Germinal center (tissue), 1 donor: Measurements from ENCODE around the gene ASPM.
"Not testable (repeated sequence)": the region's sequence is repeated elsewhere in the genome, so short reads cannot be mapped to it uniquely, and the experiment has no call there.

Experiments used
- DNase-seq: peaks from one replicate; pipeline ENCODE4 v3.0.0; 2012; ENCODE audit warnings: mixed read lengths, low spot score

The ASPM gene

DNA sequence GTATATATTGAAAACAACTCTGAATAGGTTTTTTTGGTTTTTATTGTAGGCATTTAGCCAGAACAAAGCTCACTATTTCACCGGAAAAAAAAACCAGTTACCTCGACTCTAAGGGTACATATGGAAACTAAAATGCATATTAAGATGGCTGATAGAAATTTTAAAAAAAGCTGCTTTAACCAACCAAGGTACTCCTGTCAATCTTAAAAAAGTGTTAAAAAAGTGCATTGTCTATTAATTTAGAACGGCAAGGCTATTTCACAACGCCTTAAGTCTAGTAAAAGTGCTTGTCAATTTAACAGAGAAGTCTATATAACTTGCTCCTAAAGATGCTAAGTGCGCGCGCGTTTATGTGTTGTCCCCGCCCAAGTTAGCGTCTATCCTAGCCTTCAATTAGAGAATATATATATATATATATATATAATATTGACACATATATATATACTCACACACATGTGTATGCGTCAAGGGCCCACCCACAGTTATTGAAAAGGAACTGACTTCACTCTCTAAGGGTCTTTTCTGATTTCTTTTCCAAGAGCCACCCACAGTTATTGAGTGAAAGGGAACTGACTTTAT, 934 bp downstream of the ASPM start:
- DNase-seq: no peak

DNA sequence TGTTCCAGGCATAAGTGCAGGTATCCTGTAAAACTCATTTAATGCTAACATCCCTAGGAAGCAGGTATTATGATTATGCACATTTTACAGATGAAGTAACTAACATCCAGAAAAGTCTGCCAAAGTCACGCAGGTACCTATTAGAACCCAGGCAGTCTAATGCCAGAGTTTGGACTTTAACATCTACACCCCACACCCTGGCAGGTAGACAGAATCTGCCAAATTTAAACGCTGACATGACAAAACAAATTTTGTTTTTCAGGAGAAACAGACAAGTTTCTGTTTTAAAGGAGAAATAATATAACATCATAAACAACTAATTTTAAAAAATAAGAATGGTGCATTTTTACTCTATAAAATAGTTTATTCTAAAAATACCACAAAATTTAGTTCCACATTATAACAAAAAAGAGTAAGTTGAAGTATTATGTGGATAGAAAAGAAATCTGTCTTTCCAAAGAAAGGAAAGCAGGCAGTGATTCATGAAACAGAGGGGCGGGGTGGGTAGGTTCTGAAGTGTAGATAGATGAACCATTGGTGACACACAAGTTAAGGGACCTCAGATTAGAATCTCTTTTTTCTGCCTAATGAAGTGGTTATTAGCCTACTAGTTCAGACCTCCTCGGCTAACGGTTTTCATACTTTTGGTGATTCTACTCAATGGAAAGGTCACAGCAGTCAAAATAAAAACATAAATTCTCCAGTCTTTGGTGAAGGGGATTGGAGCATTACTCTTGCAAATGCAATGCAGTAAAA, 1.7 kb downstream of the ASPM start:
- no peak for DNase-seq

DNA sequence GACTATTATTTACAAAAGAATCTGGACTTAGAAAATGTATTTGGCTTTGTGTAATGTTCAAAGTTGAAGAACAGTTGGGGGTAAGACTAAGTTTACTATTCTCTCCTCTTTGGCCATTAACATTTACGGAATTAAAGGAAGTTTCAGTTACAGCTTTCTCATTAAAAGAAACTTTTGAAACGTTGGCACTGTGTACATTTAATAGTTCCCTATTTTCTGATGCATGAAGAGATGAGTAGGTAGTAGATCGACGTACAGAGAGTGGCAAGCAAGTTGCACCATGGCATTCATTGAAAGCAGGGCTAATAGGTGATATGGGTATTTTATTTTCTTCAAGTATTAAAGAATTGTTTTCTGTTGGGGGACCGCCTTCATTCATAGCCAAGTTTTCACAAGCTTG, 3.2 kb downstream of the ASPM start:
- no peak for DNase-seq

DNA sequence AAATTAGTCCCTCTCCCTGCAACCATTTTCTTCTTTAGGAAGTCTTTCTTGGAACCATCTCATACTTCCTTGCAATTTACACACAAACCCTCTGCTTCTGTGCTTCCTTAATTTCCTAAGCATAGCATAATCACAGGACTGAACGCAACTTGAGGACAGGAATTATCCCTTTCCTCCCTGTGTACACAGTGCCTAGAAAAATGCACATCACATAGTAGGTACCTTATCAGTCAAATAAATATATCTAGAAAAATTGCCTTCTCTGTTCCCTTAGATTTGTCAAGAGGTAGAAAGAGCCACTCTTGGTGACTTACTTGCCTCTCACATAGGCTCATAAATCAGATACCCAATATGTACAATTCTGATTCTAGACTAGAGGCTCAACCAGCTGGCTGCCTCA, 4.9 kb downstream of the ASPM start:
- DNase-seq: no peak

DNA sequence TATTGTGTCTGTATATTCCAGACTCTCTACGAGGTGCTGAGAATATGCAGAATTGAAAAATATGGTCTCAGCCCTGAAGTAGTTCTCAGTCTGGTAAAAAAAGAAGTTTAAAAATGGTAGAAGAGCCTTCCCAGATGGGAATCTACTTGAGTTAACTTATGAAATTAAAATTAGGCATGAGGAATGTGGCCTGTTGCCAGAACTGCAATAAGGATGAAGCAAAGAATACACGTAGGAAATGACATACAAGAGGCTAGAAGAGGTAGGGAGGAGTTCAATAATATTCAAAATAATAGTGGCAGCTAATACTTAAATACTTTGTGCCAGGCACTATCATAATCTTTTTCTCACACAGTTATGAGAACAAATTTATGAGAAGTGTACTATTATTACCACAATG, 6.3 kb downstream of the ASPM start:
- no peak for DNase-seq

DNA sequence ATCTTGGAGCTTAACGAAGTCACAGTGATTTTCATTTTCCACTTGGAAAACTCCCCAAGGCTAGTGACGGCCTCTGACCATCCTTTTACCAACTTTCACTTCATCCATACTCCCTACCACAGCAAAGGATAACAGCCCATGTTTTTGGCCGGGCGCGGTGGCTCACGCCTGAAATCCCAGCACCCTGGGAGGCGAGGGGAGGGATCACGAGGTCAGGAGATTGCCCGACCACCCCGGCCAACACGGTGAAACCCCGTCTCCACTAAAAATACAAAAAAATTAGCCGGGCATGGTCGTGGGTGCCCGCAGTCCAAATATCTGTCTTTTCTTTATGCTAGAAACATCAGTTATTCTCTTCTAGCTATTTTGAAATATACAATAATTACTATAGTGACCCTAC, 7.3 kb downstream of the ASPM start:
- DNase-seq: no peak

DNA sequence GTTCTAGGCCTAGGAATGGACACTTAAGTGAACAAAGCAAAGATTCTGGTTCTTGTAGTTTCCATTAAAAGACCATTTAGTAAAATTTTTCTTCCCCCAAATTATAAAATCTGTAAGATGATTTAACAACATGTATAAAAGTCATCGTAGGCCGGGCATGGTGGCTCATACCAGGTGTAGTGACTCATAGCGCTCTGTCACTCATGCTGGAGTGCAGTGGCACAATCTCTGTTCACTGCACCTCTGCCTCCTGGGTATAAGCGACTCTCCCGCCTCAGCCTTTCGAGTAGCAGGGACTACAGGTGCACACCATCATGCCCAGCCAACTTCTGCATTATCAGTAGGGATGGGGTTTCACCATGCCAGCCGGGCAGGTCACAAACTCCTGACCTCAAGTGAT, 9.1 kb downstream of the ASPM start:
- DNase-seq: no peak

DNA sequence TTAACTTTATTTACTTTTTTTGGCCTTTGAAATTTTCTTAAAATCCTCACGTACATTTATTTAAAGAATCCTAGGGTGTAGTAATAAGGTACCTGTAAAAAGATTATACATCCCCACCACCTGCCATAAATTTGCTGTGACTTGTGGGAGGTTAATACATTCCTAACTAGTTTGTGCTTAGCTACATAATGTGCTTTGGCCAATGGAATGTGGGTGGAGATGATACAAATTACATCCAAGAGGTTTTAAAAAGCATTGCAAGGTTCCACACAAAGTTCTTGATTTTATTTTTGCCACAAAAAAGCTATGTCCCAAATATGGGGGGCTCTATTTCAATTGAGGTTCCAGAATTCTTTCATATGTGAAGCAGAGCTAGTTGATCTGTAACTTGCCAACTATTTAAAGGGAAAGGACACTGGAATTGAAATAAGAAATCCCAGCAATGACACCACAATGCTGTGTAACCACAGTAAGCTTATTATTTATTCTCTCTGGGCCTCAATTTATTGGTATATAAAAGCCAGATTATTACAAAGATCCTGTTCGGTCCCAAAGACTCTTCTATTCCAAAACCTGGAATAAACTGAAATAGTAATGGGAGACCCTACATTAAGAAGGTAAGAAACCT, 15.7 kb downstream of the ASPM start:
- DNase-seq: no peak

DNA sequence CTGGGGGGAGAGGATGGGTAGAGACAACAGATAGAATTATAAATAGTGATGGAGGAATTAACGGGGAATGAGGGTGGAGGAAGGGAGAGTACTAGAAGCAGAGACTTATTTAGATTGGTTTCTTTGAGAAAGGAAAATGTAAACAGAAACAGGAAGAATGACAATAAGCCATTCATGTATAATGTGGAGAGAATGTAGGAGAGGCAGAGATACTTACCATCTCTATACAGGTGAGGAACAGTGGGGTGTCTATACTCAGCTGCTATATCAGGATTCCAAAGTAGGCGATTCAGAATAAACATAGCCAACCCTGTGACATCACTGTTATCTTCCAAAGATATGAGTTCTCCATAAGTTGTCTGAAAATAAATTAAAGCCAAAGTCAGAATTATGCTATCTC, 16.8 kb downstream of the ASPM start:
- no peak for DNase-seq

DNA sequence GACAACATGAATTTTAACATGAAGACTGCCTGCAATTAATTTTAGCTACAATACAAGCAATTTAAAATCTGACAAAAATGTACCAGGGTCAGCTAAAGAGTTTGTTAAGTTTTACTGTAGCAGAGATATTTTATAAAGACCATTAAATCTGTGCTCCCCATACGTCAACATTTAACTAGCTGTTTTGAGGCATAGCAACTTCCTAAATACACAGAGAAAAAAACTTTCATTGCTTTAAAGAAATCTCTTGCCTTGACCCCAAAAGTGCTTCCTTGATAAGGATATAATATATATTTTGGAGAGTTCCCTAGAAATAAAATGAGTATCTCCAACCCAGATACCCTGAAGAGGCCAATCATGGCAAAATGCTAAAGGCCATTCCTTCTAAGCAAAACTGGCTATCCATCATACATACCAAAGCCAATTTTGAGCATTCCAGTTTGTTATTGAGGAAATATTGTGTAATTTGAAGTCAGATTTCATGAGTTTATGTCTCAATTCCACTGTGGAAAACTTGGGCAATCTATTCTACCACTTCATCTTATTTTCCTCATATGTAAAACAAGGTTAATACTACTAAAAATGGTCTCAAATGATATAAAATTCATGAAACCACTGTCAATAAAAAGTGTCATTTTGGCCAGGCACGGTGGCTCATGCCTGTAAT, 19.1 kb downstream of the ASPM start:
- no peak for DNase-seq

DNA sequence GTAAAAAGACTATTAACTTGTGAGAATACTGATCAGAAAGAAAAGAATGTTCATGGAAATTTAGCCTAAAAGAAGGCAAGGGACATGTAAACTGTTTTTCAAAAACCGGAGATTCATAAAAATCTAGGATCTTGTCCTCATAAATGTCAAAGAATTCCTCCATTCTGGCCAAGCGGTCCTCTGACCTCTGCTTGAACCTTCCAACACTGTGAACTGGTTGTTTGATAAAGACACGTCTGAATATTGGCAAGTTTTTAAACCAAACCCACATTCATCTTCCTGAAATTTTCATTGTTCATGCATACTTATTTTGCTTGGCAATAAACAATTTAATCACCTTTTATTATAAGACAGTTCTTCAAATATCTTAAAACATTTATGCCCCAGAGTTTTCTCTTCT, 19.8 kb downstream of the ASPM start:
- no peak for DNase-seq

DNA sequence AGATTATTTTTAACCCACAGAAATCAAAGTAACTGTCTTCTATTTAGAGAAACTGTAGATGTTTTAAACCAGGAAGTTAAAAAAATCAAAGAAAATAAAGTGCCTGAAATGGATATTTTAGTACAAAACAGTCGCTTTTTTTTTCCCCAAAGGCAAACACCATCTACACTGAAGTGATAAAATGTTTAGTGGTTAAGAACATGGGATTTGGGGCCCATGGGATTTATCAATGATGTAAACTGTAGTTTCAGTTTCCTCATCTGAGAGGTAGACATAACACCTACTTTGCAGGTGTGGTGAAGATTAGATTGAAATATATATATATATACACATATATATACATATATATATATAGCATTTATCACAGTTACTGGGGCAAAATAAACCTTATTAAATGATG, 22.1 kb downstream of the ASPM start:
- no peak for DNase-seq

DNA sequence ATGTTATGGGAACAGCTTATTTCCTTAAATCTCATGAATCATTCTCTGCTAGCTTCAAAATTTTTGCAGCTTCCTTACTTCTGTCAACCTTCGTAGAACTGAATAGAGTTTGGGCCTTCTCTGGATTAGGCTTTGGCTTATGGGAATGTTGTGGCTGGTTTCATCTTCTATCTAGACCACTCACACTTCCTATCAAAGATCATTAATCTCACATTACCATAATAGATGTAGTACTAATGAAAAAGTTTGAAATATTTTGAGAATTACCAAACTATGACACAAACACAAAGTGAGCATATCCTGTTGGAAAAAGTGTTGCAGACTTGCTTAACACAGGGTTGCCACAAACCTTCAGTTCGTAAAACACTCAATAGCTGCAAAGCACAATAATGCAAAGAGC, 30.3 kb downstream of the ASPM start:
- no peak for DNase-seq

DNA sequence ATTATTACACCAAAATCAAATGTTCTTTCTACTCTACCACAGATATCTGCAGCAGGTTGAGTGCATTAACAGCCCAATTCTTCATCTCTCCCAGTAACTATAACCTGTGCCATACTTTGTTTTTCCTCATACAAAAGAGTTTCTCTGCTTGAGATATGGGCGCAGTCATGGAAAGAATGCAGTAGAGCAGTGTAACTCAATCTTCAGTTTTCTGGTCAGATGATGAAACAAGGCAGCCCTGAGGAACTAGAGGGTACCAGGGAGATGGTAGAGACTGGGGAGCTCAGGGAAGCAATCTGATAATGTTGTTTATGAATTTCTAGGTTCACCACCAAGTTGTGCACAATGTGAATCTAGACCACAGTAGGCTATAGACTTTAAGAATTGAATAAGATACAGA, 39.6 kb downstream of the ASPM start:
- no peak for DNase-seq

DNA sequence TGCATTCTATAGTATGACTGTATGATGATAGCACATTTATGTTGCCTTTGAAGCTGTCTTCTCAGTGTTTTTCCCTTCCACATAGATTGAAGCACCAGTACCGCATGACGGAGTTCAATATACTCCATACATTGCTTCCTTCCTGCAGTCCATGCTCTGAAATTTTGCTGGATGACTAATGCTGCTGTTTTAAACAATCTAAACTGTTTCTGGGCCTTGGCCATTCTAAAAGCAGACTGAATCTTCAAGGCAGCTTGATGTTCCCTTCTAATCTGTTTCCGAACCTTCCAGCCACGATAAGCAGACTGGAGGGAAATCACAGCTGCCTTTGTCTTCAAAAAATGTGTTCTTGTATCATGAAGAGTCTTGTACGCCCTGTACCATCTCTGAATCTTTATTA, 43.2 kb downstream of the ASPM start:
- no peak for DNase-seq

DNA sequence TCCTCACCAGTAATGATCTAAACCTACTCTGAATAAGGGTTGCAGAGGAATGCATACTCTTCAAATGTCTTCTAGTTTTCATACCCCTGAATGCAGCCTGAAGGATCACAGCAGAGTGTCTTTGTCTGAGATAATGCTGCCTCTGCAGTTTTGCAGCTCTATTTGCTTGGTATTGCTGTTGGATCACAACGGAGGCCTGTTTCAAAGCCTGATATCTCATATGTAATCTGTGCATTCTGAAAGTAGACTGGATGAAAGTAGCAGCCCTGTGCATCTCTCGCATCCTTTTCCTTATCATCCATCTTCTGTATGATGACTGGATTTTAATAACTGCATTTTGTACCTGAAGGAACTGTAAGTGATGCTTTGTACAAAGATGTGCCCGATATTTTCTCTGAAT, 44.5 kb downstream of the ASPM start:
- no peak for DNase-seq

DNA sequence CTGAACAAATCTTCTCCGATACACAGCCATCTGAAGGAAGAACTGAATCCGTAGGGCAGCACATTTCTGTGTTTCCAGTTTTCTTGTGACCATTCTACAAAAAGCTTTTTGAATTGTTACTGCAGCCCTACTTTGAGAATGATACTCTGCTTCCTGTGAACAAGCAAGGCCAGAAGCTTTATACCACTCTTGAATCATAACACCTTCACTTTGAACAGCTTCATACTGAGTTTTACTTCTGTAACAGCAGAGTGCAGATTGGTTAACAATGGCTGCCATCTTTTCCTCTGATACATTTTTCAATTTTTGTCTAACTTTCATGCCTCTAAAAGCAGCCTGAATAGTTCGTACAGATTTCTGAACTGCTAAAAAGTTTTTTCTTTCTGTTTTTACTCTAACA, 45.8 kb downstream of the ASPM start:
- no peak for DNase-seq

DNA sequence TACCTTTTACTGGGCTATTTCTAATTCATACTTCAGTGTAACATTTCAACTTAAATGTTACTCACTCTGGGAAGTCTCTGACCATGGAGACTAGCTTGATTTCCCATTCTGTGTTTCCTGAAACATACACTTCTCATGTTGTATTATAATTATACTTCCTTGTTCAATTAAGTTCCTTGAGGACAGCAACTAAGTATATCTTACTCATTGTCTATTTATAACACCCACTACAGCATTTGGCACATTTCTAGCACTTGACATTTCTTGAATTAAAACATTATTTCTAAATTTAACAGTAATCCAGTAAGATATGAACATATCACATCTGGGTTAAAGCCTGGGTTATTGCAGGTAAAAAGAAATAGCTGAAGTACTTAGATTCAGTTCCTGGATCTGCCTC, 47.0 kb downstream of the ASPM start:
- DNase-seq: no peak

DNA sequence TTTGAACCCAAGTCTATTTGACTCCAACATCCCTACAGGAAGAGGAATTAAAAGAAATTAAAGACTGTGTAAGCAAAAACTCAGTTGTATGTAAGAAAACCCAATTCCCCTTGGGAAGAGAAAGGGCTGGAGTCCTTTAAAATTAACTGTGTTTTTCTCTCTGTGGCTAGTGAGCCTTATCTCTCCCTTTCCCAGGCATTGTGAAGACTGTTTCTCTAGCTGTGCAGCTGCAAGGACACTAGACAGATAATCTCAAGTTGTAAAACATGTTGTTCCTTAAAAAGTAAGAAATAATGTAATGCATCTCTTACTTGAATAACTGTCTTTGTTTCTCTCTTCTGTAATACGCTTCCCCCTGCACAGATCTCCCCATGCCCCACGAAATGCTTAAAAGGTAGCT, 49.5 kb downstream of the ASPM start:
- not testable (repeated sequence) for DNase-seq

DNA sequence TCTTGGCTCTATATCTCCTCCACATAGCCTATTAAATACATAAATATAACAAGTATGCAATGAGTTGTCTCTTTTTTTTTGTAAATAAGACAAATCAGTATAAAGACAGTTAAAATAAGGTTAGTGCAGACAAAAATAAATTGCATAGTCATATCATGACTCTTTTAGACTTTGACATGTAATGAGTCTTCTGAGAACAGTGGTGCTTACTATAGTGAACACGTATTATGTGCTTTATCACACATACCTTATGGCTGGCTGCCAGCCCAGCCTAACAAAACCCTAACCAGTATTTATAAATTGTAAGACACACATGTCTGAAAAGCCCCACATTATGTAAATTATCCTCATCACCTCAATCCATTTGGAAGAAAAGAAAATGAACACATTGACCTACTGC, 50.3 kb downstream of the ASPM start:
- no peak for DNase-seq

DNA sequence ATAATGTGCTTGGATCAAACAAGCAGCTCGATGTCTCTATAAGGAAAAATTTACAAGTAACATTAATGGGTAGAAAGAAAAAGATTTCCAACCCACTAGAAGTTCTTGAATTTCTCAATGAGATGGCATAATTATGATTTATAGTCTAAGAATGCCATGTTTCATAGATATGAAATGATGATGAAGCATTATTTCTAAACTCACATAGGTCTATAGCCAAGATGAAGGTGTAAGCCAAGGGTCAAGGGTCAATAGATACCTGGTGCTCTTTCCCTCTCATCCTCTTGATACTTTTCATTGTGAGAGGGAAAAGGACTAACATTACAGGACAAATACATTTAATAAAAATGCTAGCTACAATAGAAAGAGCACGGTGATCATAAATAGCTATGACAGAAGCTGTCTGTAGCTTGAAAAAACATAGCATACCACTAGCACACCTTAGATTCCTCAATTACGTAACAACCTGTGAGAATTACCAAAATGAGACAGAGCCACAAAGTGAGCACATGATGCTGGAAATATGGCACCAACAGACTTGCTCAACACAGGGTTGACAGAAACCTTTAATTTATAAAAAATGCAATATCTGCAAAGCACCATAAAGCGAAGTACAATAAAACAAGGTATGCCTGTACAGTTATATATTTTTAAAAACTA, 53.1 kb downstream of the ASPM start:
- no peak for DNase-seq

DNA sequence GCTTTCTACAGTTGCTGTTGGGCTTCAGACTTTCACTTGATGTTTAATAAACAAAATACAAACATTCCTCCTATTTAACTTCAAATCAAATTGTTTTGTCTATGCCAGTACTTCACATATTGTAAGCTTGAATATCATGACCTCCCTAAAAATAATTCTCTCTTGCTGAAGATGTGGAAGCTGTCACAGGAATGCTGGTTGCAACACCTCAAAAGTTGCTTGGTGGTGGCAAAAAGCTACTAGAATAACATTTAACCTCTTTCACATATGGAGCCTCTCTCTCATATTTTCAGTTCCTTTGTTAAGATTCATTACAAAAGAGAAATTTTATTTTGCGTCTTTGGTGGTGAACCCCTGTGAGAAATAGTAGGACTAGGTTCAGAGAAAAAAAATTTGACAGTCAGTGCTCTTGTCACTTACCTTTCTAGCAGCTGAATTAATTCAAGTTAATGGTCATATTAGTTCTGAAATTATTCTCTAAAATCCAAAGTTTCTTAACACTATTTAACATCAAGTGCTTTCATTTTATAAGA, 53.9 kb downstream of the ASPM start:
- no peak for DNase-seq
